ENCODE measurements around the gene LIPM.

LIPM gene

DNA sequence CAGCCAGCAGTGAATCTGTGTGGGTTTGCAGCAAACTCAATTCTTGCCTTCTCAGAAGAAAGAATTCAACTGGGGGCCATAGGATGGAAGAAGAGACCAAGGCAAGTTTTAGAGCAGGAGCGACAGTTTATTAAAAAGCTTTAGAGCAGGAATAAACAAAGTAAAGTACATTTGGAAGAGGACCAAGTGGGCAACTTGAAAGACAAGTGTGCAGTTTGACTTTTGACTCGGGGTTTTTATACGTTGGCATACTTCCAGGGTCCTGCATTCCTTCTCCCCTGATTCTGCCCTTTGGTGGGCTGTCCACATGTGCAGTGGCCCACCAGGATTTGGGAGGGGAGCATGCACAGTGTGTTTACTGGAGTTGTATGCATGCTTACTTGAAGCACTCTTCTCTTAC, 52.2 kb downstream of the LIPM start:
- no peak overlapping the region for H3K4me3 ChIP-seq (replicated peaks in 1 of 2; ENCODE audit: low read depth in 2 of 2, low read length in 2 of 2)
- no peak for TF ChIP-seq CTCF (IDR thresholded peaks at IDR 0.05; ENCODE audit: low read depth, low read length)
- no peak for DNase-seq (ENCODE audit: low read depth in 2 of 2)

GRCh38 chr10:88857831-88858230, 55.3 kb downstream of the LIPM start:
- DNase-seq (ENCODE audit: low read depth in 2 of 2) = no peak
- no peak overlapping the region for H3K4me3 ChIP-seq (replicated peaks in 1 of 2; ENCODE audit: low read depth in 2 of 2, low read length in 2 of 2)
- no peak for TF ChIP-seq CTCF (IDR thresholded peaks at IDR 0.05; ENCODE audit: low read depth, low read length)

DNA sequence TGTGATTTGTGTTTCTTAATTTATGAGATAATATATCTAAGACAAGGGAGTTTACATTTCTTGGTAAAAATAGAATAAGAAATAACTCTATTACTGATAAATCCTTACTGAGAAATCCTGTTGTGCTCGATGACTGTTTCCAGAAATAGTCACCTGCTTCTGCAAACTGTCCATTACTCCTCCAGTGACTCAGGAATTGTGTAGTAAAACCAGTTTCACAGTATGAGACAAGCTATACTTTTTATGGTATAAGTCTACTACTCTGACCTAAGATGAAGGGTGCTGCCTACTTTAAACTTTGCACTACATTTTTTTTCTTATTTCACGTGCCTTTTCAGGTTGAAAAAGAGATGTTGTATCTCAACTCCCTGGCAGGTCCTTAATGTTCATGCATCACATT, 56.0 kb downstream of the LIPM start:
- no peak for DNase-seq (ENCODE audit: low read depth in 2 of 2)
- TF ChIP-seq CTCF (IDR thresholded peaks at IDR 0.05; ENCODE audit: low read depth, low read length) = no peak
- no peak overlapping the region for H3K4me3 ChIP-seq (replicated peaks in 1 of 2; ENCODE audit: low read depth in 2 of 2, low read length in 2 of 2)

DNA sequence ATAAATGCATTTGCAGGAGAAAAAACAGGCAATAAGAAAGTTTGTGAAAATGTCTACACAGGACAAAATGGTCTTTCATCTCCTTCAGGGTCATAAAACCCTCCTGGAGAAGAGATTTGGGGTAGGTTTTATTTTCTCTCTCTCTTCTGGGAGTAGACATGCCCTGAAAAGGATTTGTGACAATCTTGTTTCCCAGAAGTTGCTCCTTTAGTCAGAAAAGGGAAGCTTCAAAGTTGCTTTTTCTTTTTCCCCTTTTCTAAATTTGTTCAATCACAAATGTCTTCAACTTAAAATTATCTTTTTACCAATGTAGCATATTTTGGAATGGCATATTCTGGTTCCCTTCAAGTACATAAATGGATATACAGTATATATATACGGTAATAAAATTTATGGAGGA, 58.5 kb downstream of the LIPM start:
- DNase-seq (ENCODE audit: low read depth in 2 of 2) = no peak
- no peak overlapping the region for H3K4me3 ChIP-seq (replicated peaks in 1 of 2; ENCODE audit: low read depth in 2 of 2, low read length in 2 of 2)
- TF ChIP-seq CTCF (IDR thresholded peaks at IDR 0.05; ENCODE audit: low read depth, low read length) = no peak

GRCh38 chr10:88865281-88865876, 62.8 kb downstream of the LIPM start:
- peak; percentile 49 to 64 for DNase-seq (ENCODE audit: low read depth in 2 of 2)
- no peak for TF ChIP-seq CTCF (IDR thresholded peaks at IDR 0.05; ENCODE audit: low read depth, low read length)
- no peak overlapping the region for H3K4me3 ChIP-seq (replicated peaks in 1 of 2; ENCODE audit: low read depth in 2 of 2, low read length in 2 of 2)

- no peak for DNase-seq (ENCODE audit: low read depth in 2 of 2)
- H3K4me3 ChIP-seq (replicated peaks in 1 of 2; ENCODE audit: low read depth in 2 of 2, low read length in 2 of 2) = no peak overlapping the region
- no peak for TF ChIP-seq CTCF (IDR thresholded peaks at IDR 0.05; ENCODE audit: low read depth, low read length)
Measured at GRCh38 chr10:88866454-88866853, 63.9 kb downstream of the LIPM start.

GRCh38 chr10:88870089-88870488, 67.6 kb downstream of the LIPM start:
- DNase-seq (ENCODE audit: low read depth in 2 of 2) = no peak
- no peak for TF ChIP-seq CTCF (IDR thresholded peaks at IDR 0.05; ENCODE audit: low read depth, low read length)
- no peak overlapping the region for H3K4me3 ChIP-seq (replicated peaks in 1 of 2; ENCODE audit: low read depth in 2 of 2, low read length in 2 of 2)

Data from cardiac fibroblast (primary cell).